ENCODE data around the gene WDR44.

DNA sequence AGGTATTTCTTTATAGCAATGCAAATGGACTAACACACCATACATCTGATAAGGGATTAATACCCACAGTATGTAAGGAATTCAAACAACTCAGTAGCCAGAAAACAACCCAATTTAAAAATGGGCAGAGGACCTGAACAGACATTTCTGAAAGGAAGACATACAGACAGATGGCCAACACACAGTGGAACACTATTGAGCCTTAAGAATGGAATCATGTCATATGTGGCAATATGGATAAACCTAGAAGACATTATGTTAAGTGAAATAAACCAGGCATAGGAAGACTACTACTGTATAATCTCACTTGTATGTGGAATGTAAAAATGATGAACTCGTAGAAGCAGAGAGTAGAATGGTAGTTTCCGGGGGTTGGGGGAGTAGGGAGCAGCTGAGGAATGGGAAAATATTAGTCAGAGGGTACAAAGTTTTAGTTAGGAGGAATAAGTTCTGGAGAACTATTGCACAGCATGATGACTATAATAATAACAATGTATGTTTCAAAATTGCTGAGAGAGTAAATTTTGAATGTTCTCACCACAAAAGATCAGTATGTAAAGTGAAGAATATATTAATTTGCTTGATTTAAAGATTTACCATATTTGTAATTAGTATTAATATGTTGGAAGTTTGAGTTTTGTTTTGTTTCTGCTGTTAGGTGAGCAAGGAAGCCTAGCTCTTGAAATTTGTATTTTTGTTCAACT is 25.2 kb downstream of the WDR44 start:
- TF ChIP-seq, protein P1, sequence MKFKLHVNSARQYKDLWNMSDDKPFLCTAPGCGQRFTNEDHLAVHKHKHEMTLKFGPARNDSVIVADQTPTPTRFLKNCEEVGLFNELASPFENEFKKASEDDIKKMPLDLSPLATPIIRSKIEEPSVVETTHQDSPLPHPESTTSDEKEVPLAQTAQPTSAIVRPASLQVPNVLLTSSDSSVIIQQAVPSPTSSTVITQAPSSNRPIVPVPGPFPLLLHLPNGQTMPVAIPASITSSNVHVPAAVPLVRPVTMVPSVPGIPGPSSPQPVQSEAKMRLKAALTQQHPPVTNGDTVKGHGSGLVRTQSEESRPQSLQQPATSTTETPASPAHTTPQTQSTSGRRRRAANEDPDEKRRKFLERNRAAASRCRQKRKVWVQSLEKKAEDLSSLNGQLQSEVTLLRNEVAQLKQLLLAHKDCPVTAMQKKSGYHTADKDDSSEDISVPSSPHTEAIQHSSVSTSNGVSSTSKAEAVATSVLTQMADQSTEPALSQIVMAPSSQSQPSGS (CRISPR knock-in tag; IDR thresholded peaks at IDR 0.05; ENCODE audit: borderline replicate concordance, low read depth) = no peak
- TF ChIP-seq, protein P2, sequence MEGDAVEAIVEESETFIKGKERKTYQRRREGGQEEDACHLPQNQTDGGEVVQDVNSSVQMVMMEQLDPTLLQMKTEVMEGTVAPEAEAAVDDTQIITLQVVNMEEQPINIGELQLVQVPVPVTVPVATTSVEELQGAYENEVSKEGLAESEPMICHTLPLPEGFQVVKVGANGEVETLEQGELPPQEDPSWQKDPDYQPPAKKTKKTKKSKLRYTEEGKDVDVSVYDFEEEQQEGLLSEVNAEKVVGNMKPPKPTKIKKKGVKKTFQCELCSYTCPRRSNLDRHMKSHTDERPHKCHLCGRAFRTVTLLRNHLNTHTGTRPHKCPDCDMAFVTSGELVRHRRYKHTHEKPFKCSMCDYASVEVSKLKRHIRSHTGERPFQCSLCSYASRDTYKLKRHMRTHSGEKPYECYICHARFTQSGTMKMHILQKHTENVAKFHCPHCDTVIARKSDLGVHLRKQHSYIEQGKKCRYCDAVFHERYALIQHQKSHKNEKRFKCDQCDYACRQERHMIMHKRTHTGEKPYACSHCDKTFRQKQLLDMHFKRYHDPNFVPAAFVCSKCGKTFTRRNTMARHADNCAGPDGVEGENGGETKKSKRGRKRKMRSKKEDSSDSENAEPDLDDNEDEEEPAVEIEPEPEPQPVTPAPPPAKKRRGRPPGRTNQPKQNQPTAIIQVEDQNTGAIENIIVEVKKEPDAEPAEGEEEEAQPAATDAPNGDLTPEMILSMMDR (IDR thresholded peaks at IDR 0.05) = no peak
- TF ChIP-seq NR3C1 (CRISPR knock-in tag; conservative IDR thresholded peaks at IDR 0.05; ENCODE audit: low read depth) (no peak), ESRRA (CRISPR knock-in tag; IDR thresholded peaks at IDR 0.05; ENCODE audit: borderline replicate concordance) (no peak), JUN (CRISPR knock-in tag; IDR thresholded peaks at IDR 0.05) (no peak)
